ENCODE results near the gene POU3F1.
A peak's percentile ranks its signal among the peaks of the same experiment; 100 is the strongest.

POU3F1 gene

DNA sequence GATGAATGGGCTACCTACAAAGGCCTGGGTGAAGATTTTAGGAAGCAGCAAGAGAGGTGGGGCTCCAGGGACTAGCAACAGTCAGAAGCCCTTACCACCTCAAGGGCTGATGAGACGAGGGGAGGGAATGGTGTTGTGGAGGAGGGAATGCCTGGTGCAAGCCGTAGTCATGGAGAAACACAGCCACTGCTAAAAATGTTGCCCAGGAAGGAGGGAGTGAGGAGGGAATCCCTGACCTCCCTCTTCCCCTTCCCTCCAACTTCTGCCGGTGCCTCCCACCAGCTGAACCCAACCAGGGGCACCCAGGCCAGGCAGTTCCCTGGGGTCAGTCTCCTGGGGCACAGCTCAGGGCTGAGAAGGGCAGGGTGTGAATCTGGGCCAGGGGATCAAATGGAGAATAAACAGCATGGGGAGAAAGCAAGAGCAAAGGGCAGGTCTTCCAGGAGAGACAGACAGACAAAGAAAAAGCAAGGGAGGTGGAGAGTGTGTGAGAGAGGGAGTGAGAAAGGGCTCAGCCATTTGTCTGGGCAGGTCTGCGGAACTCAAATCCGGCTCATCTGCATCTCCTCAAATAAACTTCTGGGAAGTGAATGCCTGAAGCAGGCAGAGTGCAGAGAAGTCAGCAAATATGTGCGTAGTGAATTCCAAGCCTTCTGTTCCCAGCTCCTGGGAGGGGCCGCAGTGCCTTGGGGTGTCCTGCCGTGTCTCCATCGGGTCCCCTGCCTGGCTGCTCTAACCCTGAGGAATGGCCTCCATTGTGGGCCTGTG is 27.1 kb upstream of the POU3F1 start:
- DNase-seq (ENCODE audit: low spot score) = no peak

DNA sequence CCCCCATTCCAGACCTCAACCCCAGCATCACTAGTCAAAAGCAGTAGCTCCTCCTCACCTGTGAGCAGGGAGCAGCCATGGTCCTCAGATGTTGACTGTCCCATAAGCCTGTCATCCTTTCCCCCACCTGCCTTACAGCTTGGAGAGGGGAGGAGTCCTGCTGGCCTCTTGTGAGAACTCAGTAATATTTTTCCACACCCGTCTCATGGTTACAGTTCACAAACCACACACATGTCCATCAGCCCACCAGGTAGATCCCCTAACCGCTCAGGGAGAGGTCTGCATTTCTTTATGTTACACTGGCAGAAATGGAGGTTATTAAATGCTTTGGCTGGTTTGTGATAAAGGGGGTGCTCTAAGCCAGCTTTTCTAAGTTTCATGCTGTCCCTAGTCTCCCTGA is 26.3 kb upstream of the POU3F1 start:
- DNase-seq (ENCODE audit: low spot score) = no peak

- DNase-seq (ENCODE audit: low spot score) = peak; percentile 65
These were observed 25.0 kb upstream of the POU3F1 start for GRCh38 chr1:38071312-38072256.

- no peak for DNase-seq (ENCODE audit: low spot score)
These were observed 22.4 kb upstream of the POU3F1 start for GRCh38 chr1:38068980-38069340.

DNA sequence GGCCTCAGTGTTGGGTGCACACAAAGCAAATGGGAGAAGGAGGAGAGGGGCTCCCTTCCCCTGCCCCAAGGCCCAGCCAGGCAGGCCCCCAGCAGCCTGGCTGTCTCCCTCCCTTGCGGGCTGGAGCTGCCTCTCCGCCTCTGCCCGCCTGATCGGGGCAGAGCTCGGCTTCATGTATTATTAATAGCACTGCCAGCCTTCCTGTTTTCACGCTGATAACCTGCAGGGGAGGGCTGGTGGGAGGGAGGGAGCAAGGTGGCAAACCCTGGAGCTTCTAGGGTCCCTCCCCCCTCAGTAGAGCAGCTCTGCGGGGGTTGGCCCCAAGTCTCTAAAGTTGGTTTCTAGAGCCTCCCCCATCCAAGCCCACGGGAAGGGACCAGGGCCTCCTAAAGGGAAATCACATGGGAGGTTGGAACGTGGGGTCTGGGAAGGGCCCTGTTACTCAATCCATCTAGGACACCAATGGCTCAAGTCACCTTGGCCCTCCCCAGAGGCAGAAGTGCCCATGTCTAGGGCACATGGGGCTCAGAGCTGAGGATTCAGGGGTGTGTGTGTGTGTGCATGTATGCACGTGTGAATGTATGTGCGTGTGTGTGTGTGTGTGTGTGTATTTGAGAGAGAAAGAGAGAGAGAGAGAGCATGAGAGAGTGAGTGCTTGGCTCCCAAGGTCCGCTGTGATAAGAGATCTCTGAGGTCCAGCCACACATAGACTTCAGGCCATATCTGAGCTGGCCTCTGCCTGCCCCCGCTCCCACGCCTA is 21.8 kb upstream of the POU3F1 start:
- no peak for DNase-seq (ENCODE audit: low spot score)

GRCh38 chr1:38064197-38064903 is 17.8 kb upstream of the POU3F1 start:
- DNase-seq (ENCODE audit: low spot score) = peak; percentile 53

DNA sequence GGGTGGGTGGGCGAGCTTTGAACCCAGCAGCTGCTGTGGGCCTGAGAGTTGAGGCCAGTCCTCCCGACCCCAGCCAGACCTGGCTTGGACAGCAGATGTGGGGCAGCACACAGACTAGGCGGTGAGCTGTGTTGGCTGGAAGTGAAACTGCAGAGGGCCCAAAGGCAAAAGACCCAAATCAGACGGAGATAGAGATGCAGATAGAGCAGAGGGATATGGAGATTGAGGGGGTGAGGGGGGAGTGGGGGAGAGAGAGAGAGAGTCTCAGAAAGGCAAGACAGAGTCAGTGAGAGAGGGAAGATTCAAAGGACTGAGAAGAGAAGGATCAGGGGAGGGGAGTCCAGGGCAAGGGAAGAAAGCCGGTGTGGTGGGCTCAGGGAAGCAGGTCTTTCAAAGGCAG is 17.0 kb upstream of the POU3F1 start:
- DNase-seq (ENCODE audit: low spot score) = peak; percentile 54

DNA sequence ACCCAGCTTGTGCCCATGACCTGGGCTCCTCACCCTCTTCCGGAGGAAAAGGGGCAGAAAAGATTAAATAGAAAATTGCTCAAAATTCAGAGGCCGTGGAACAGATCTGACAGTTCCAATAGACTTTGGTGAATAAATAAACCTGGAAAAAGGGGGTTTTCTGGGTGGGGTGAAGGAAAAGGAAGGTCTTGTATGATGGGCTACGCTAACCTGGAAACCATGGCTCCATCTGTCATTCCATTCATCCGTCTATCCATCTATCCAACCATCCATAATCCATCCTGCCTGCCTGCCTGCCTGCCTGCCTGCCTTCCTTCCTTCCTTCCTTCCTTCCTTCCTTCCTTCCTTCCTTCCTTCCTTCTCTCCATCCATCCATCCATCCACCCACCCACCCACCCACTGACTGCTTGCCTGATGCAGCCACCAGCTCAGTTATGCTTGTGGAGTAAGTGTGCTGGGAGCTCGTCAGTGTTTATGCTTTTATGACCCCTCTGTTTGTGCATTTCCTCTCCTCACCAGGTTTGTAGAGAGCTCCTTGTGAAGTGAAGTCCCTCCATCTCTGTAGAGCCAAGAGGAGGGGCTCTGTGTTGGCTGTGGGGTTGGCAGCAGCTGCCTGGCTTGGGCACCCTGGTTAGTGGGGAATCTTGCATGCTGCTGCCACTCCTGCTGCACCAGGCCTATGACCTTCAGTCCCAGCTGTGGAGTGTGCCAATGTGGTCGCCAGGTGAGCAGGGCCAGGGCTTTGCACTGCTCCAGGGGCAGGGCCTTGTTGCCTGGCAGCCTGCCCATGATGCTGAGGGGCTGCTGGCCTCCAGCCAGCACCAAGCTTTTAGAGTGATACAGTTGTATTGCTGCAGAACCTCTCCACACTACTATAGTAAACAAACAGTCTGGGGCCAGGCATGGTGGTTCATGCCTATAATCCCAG is 16.0 kb upstream of the POU3F1 start:
- no peak for DNase-seq (ENCODE audit: low spot score)

DNA sequence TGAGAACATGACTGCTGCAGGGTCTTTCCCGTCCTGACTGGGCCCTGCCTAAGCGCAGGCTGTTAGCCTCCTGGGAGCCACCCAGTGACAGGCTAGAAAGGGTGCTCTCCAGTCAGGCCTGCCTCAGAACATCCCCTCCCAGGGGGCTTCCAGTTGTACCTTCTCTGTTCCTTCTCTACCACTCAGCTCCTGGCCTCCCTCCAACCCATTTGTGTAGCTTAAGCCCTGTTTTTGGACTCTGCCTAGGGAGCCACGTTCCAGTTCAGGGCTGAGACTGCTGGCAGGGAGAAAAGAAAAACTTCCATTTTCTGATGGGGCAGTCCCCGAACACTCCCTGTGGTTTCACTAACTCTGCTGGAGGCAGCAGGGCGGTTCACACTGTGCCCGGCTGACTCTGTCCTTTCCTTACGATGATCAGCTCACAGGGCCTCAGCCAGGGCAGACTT is 15.3 kb upstream of the POU3F1 start:
- no peak for DNase-seq (ENCODE audit: low spot score)

DNA sequence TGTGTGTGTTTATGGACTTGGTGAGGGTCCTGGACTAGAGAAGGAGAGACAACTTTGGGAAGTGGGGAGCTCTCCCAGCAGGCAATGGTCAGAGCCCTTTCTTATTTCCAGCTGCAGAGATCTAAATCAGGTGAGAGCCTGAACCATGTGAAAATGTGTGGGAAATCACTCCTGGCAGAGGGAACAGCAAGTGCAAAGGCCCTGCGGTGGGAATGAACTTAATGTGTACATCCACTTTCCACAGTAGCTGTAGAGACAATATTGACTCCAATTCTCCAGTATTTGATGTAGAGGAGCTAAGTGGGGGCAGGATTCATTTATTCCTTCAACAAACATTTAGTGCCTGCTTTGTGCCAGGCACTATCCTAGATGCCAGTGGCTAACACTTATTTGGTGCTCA is 14.7 kb upstream of the POU3F1 start:
- no peak for DNase-seq (ENCODE audit: low spot score)

- no peak for DNase-seq (ENCODE audit: low spot score)
These were observed 13.9 kb upstream of the POU3F1 start for GRCh38 chr1:38060498-38060897.

DNA sequence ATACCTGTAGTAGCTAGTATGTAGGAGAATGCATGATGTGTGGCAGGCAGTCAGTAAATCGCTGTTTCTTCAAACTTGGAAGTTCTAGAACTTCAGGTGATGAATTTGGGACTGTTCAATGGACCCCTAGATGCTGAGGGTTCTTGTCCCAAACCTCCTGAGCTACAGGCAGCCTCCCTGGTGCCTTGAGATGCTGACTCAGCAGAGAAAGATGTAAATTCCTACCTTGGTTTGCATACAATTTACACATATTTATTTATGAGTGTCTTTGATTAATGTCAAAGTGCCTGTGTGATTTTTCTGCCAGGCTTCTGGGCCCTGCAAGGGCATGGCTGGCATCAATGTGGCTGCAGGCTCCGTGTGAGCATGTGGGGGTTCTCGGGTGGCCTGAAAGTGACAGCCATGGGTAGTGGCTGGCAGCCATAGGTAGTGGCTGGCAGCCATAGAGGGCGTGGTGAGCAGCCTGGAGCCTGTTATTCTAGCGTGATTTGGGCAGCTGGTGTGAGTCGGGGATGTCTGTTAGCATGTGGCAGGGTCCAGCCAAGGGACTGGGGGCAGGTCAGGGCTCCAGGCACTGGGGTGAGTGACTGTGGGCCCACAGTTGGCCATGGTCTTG is 13.2 kb upstream of the POU3F1 start:
- DNase-seq (ENCODE audit: low spot score) = no peak

DNA sequence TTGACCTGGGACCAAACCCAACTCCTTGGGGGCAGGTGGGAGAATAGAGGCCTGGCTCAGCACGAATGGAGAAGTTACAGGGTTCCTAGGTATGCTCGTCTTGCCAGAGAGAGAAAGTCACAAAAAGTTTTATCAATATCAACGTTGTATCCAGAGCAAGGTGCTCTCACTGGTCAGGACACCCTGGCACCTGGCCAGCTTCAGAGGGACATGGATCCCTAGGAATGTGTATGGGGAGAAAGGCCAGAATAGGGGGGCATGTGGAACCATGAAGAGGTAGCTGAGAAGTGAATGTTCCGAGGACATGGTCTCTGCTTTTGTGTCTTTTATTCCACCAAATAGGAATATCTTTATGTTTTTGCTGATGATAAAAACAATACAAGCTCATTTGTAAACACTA is 9.4 kb upstream of the POU3F1 start:
- DNase-seq (ENCODE audit: low spot score) = no peak

GRCh38 chr1:38055398-38055797 is 8.8 kb upstream of the POU3F1 start:
- no peak for DNase-seq (ENCODE audit: low spot score)

- DNase-seq (ENCODE audit: low spot score) = no peak
These were observed 7.0 kb upstream of the POU3F1 start for GRCh38 chr1:38053416-38054091.

GRCh38 chr1:38052750-38053415 is 6.3 kb upstream of the POU3F1 start:
- no peak for DNase-seq (ENCODE audit: low spot score)

GRCh38 chr1:38051079-38051543 is 4.5 kb upstream of the POU3F1 start:
- DNase-seq (ENCODE audit: low spot score) = no peak

DNA sequence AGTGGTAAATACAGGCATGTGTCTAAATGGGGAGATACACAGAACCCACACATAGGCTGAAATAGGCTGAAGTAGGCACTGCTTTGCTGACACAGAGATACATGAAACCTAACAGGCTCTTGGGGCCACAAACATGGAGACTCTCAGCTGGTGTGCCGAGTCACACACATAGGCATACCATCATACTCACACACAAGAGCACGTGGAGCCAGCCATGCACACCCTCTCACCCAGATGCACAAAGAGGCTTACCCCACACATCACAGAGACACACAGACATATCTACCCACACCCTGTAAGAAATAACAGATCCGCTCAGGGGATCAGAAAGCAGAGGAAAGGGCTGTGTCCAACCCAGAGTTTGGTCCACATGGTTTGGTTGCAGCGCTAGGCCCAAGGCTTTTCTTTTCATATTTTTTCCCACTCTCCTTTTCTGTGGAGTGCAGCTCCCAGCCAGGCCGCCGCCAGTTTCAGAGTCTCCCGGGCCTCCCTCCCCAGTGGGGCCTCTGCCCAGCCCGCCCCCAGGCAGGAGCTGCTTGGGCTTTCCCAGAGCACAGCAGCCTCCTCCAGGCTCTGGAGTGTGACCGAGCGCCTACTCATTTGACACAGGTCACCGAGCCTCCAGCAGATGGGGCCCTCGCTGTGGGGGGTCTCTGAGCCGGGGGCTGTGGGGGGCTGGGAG is 3.9 kb upstream of the POU3F1 start:
- no peak for DNase-seq (ENCODE audit: low spot score)

Data from iPS-NIHi11 (cell line).